ENCODE data around the gene CFTR. TPM values are rescaled to one million over a fixed set of nuclear protein-coding genes. Genes with fewer than 3 reads are reported as not detected.
"Not testable (repeated sequence)": the region's sequence is repeated elsewhere in the genome, so short reads cannot be mapped to it uniquely, and the experiment has no call there.

The CFTR gene
- total RNA-seq, result not detected

DNA sequence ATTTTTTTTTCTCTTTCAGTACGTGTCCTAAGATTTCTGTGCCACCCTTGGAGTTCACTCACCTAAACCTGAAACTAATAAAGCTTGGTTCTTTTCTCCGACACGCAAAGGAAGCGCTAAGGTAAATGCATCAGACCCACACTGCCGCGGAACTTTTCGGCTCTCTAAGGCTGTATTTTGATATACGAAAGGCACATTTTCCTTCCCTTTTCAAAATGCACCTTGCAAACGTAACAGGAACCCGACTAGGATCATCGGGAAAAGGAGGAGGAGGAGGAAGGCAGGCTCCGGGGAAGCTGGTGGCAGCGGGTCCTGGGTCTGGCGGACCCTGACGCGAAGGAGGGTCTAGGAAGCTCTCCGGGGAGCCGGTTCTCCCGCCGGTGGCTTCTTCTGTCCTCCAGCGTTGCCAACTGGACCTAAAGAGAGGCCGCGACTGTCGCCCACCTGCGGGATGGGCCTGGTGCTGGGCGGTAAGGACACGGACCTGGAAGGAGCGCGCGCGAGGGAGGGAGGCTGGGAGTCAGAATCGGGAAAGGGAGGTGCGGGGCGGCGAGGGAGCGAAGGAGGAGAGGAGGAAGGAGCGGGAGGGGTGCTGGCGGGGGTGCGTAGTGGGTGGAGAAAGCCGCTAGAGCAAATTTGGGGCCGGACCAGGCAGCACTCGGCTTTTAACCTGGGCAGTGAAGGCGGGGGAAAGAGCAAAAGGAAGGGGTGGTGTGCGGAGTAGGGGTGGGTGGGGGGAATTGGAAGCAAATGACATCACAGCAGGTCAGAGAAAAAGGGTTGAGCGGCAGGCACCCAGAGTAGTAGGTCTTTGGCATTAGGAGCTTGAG, at the start of gene CFTR:
CFTR (plus strand) TSS at position 801 of the 830 bp plus-strand sequence. CDS start 70 bp downstream, outside the sequence.
- Mint-ChIP-seq H3K27me3 (peaks cover 23% of the 10 kb centered on the region), H3K9me3 (no peaks in the 10 kb centered on the region), H3K36me3 (ENCODE audit: low read depth) (no peaks in the 10 kb centered on the region), H3K4me1 (no peaks in the 10 kb centered on the region), H3K4me3 (no peak within 1 kb of the TSS), H3K27ac (no peak within 1 kb of the TSS)
- POLR2A ChIA-PET, result no interaction called here
- CTCF ChIA-PET, result no interaction called here
- no peak for DNase-seq

DNA sequence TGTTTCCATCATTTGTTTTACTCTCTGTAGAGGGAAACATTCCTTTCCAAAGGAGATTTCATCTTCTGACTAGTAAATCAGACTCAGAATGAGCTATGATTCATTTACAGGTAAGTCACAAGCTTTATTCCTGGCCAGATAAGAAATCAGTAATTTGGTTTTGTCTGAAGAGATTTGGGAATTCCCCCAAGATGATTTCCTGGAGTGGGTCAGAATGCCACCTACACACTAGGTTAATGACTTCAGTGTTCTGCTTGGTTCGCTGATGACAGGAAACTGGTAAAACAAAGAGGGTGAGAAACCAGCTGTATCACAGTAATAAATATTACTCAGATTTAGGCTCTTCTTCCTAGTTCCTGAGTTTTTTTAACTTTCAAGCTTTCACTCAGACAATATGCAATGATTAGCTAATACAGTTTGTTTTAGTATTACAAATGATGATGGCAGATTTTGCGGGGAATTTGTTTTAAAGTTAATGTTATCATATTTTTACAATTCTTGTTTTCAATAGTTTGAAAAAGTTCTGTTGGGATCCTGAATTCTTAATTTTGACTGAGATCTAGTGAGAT, 44.3 kb upstream of the CFTR start:
- H3K27ac Mint-ChIP-seq, result no peak overlapping the region
- no peak overlapping the region for H3K4me3 Mint-ChIP-seq
- H3K9me3 Mint-ChIP-seq, result no peaks in the 10 kb centered on the region
- ChIA-PET POLR2A (no interaction called here), CTCF (no interaction called here)
- no peaks in the 10 kb centered on the region for H3K4me1 Mint-ChIP-seq
- no peak for DNase-seq
- H3K36me3 Mint-ChIP-seq (ENCODE audit: low read depth), result no peaks in the 10 kb centered on the region
- H3K27me3 Mint-ChIP-seq, result no peaks in the 10 kb centered on the region

DNA sequence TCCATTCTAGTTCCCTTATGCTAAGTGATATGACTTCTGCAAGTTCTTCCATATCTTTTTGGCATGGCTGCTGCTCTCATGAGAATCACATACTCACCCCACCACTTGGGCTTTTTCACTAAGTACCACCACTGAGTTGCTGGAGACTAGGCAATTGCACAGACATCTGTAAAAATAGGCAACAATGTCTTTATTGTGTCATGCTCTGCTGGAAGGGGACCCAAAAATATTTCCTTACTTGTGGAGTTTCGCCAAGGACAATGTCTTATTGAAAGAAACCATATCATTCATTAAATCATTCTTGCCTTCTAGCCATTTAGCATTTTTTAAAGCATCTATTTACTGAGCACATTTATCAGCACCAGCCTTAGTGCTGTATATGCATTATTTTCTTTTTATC, 35.2 kb upstream of the CFTR start:
- Mint-ChIP-seq H3K9me3 (peaks cover 3% of the 10 kb centered on the region), H3K4me1 (no peaks in the 10 kb centered on the region), H3K27ac (no peak overlapping the region), H3K4me3 (no peak overlapping the region), H3K27me3 (no peaks in the 10 kb centered on the region), H3K36me3 (ENCODE audit: low read depth) (no peaks in the 10 kb centered on the region)
- CTCF ChIA-PET, result no interaction called here
- POLR2A ChIA-PET, result no interaction called here
- no peak for DNase-seq

DNA sequence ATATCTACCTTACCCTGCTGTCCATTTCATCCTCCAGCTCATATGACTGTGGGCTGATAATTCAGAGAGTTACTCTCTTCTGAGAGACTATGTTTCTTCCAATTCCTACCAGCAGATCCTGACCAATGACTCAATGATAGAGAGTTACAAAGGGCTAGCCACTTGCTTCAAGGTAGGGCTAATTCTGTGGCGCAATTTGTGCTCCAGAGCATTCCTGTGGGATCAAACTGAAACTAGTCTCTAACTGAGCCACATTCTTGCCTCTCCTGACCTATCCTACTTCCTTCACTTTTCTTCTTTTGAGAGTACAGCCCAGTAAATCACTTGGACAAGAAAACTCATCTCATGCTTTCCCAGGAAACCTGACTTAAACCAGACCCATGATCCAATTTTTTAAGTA, 34.6 kb upstream of the CFTR start:
- POLR2A ChIA-PET, result no interaction called here
- Mint-ChIP-seq H3K4me1 (no peaks in the 10 kb centered on the region), H3K36me3 (ENCODE audit: low read depth) (no peaks in the 10 kb centered on the region), H3K4me3 (no peak overlapping the region), H3K27me3 (no peaks in the 10 kb centered on the region), H3K27ac (no peak overlapping the region), H3K9me3 (peaks cover 3% of the 10 kb centered on the region)
- DNase-seq, result no peak
- CTCF ChIA-PET, result no interaction called here

DNA sequence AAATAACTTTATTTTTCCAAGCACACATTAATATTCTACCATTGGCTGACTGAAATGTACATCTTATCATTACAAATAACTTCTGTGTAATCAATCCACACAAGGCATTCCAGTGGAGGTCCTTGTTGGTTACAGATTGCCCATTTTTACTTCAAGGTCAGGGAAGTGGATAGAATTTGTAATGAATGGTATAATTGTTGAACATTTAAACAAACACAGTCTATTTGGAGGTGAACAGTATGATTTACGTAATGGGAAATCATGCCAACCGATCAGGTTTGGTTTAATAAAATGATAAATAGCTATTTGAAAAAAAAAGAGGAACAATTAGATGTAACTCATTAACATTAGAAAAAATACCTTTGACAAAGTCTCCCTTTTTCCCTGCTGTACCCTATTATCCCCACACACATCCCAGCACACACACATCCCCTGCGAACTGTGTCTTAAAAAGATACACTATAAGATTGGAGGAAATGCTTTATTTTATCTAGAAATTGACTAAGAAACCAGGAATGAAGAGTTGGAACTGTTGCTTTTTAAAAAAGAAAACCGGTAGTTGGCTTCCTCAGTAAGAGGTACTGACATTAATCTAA, 33.5 kb upstream of the CFTR start:
- H3K27me3 Mint-ChIP-seq, result no peaks in the 10 kb centered on the region
- H3K4me1 Mint-ChIP-seq, result no peaks in the 10 kb centered on the region
- H3K4me3 Mint-ChIP-seq, result no peak overlapping the region
- POLR2A ChIA-PET, result no interaction called here
- CTCF ChIA-PET, result no interaction called here
- H3K36me3 Mint-ChIP-seq (ENCODE audit: low read depth), result no peaks in the 10 kb centered on the region
- no peaks in the 10 kb centered on the region for H3K9me3 Mint-ChIP-seq
- no peak overlapping the region for H3K27ac Mint-ChIP-seq
- DNase-seq, result no peak

DNA sequence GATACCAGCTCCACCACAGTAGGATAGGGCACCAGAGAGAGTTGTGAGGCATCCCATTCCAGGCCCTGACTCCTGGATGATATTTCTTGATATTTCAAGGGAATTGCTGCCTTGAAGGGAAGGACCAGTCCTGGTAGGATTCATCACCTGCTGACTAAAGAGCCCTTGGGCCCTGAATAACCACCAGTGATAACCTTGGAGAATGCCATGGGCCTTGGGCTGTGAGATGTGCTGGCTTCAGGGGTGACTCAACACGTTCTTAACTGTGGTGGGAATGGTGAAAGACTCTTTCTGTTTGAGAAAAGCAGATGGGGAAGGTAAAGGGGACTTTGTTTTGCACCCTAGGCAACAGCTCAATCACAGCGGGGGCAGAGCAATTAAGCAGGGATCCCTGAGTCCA, 31.2 kb upstream of the CFTR start:
- H3K27me3 Mint-ChIP-seq, result no peaks in the 10 kb centered on the region
- ChIA-PET POLR2A (no interaction called here), CTCF (no interaction called here)
- H3K27ac Mint-ChIP-seq, result no peak overlapping the region
- peaks cover 2% of the 10 kb centered on the region for H3K9me3 Mint-ChIP-seq
- H3K4me3 Mint-ChIP-seq, result no peak overlapping the region
- DNase-seq, result no peak
- H3K4me1 Mint-ChIP-seq, result no peaks in the 10 kb centered on the region
- H3K36me3 Mint-ChIP-seq (ENCODE audit: low read depth), result no peaks in the 10 kb centered on the region

DNA sequence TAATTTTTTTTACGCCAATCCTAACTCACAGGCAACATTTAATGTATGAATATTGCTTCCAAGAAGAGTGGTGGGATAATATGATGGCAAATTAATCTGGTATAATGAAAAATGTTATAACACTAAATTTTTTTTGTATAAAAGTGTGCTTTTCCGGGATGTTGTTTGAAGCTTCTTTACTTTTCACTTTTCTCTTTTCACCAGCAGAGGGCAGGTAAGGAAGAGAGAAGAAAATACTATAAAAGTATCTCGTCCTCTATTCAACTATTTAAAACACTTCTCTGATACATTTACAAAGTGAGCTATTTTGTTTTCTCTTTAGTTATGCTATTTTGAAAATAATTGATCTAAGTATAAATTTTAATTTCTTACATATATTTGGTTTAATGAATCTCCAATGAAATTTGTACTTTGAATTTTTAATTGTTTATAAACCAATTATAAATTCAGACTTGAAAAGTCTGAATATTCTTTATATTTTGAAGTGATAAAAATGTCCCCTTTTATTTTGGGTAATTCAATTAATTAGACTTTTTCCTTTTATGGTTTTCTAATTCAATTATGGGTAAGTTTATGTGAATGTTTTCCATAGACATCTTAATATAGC, 20.7 kb upstream of the CFTR start:
- H3K27me3 Mint-ChIP-seq, result no peaks in the 10 kb centered on the region
- ChIA-PET POLR2A (no interaction called here), CTCF (interaction anchor here (0.6 to 1.8 kb wide), 5 partner anchors 9 to 693 kb away, joined by 3 to 9 read pairs (median 3); no protein-coding TSS in a partner anchor)
- no peak overlapping the region for H3K27ac Mint-ChIP-seq
- H3K9me3 Mint-ChIP-seq, result no peaks in the 10 kb centered on the region
- H3K4me1 Mint-ChIP-seq, result no peaks in the 10 kb centered on the region
- no peaks in the 10 kb centered on the region for H3K36me3 Mint-ChIP-seq (ENCODE audit: low read depth)
- DNase-seq, result no peak
- H3K4me3 Mint-ChIP-seq, result no peak overlapping the region

DNA sequence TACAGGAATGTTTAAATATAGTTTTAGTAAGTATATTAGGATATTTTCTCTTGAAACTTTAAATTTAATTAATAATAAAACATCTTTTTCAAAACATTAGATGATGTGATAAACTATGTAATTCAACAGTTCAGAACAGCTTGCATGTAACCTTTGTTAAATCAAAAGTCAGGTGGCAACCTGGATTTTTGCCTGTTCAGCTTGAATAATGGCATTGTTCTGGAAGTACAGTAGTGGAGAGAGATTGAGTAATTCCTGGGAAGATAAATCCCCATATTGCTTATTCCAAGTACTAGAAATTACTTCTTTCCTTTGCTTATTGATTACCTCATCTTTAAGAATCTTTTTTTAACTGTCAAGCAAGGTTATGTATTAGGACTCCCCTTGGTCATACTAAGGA, 20.1 kb upstream of the CFTR start:
- no peak for DNase-seq
- Mint-ChIP-seq H3K27me3 (no peaks in the 10 kb centered on the region), H3K4me3 (no peak overlapping the region), H3K36me3 (ENCODE audit: low read depth) (no peaks in the 10 kb centered on the region), H3K4me1 (no peaks in the 10 kb centered on the region), H3K27ac (no peak overlapping the region), H3K9me3 (no peaks in the 10 kb centered on the region)
- ChIA-PET POLR2A (no interaction called here), CTCF (interaction anchor here (0.6 to 1.8 kb wide), 5 partner anchors 8 to 693 kb away, joined by 3 to 9 read pairs (median 3); no protein-coding TSS in a partner anchor)

DNA sequence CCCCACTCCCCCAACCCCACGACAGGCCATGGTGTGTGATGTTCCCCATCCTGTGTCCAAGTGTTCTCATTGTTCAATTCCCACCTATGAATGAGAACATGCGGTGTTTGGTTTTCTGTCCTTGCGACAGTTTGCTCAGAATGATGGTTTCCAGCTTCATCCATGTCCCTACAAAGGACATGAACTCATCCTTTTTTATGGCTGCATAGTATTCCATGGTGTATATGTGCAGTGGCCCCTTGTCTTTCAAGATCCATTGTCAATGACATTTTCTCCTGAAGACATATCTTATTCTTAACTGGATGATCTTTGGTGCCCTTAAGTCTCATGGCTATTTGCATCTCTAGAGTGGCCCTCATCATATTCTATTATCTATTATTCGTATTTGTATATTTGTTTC, 19.0 kb upstream of the CFTR start:
- H3K9me3 Mint-ChIP-seq, POLR2A ChIA-PET, H3K27ac Mint-ChIP-seq: not testable (repeated sequence)

DNA sequence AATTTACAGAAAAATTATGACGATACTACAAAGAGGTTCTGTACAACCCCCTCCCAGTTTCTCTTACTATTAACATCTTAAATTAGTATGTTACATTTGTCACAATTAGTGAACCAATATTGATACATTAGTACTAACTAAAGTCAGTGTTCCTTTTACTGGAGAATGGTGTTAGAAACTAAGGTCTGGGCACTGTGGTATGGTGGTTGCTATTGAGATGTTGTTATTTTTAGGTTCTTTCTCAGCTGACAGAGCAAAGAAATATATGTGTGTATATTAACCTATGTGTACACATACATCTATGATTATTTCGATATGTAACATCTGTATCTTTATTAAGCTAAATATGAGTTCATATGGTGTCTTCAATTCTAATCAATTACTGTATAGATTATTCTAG, 11.7 kb upstream of the CFTR start:
- ChIA-PET POLR2A (no interaction called here), CTCF (interaction anchor here (1.1 kb wide), 1 partner anchor 9 kb away, joined by 3 read pairs; no protein-coding TSS in a partner anchor)
- no peak overlapping the region for H3K27ac Mint-ChIP-seq
- no peaks in the 10 kb centered on the region for H3K4me1 Mint-ChIP-seq
- no peak for DNase-seq
- H3K27me3 Mint-ChIP-seq, result no peaks in the 10 kb centered on the region
- H3K36me3 Mint-ChIP-seq (ENCODE audit: low read depth), result no peaks in the 10 kb centered on the region
- H3K9me3 Mint-ChIP-seq, result no peaks in the 10 kb centered on the region
- no peak overlapping the region for H3K4me3 Mint-ChIP-seq

More for the DNA sequence above, 19.0 kb upstream of the CFTR start:
- H3K4me1 Mint-ChIP-seq; DNase-seq; H3K27me3 Mint-ChIP-seq; CTCF ChIA-PET; H3K36me3 Mint-ChIP-seq (ENCODE audit: low read depth); H3K4me3 Mint-ChIP-seq: not testable (repeated sequence)

DNA sequence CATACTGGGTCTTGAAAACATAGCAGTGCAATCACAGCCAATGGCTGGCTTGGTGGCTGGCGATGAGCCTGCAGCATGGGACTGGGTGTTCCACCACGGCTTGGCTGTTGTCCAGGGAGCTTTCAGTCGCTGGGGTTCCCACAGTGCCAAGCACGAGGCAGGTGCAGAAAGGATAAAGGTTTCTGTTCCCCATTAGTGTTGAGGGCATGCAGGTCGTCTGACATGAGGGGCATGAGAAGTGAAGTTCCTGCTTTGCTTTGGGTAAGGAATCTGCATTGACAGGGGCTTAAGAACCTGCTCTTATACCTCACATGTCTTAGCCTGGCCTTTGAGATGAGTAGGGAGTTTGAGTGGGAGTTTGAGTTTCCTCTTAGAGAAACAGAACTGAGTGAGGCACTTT, 9.0 kb upstream of the CFTR start:
- Mint-ChIP-seq H3K27me3 (no peaks in the 10 kb centered on the region), H3K27ac (no peak overlapping the region), H3K4me3 (no peak overlapping the region), H3K4me1 (no peaks in the 10 kb centered on the region), H3K9me3 (no peaks in the 10 kb centered on the region), H3K36me3 (ENCODE audit: low read depth) (no peaks in the 10 kb centered on the region)
- POLR2A ChIA-PET, result no interaction called here
- no peak for DNase-seq
- CTCF ChIA-PET, result no interaction called here

DNA sequence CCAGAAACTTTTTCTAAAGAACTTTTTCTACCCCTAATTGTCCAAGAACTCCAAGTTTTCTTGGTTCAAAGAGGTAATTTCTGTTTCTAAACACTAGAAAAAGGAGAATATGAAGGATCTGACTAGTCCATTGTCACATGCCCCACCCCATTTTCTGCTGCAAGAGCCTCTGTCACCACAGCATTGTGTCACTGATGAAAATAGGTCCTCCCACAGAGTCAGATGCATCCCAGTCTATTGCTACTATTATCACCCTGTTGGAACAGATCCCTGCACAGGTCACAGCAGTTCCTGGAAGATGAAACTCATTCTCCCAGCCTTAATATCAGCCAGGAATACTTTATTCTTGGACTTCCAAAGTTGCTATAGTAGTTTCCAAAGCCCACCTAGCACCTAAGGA, 7.5 kb upstream of the CFTR start:
- no peak overlapping the region for H3K27ac Mint-ChIP-seq
- CTCF ChIA-PET, result no interaction called here
- no peaks in the 10 kb centered on the region for H3K27me3 Mint-ChIP-seq
- no peak for DNase-seq
- no peak overlapping the region for H3K4me3 Mint-ChIP-seq
- H3K9me3 Mint-ChIP-seq, result no peaks in the 10 kb centered on the region
- H3K36me3 Mint-ChIP-seq (ENCODE audit: low read depth), result no peaks in the 10 kb centered on the region
- no peaks in the 10 kb centered on the region for H3K4me1 Mint-ChIP-seq
- POLR2A ChIA-PET, result no interaction called here

DNA sequence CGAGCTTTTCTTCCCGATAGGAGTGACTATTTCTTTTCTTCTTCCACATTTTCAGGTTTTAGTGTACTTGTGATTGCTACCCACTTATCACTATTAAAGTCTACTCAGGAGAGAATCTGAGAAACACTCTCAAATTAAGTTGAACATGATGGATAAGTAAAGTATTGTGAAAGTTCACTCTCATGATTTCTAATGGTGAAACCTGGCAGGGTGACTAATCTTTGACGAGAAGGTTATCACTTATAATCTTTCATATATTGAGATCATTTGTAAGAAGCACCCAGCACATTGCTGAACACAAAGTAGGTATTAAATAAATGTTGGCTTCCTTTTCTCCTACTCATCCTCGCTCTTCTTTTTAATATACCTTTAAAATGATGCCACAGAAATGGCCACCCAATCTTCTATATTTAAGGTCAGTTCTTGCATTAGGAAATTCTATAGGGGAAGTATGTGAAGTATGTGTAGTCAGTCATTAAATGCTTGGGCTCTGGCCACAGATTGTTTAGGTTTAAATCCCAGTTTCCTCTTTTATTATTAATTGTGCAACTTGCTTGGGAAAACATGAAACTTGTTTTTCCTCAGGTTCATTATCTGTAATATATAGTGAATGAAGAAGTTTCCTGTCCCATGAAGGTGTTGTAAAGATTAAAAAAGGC, 3.1 kb upstream of the CFTR start:
- ChIA-PET CTCF (no interaction called here), POLR2A (no interaction called here)
- Mint-ChIP-seq H3K36me3 (ENCODE audit: low read depth) (no peaks in the 10 kb centered on the region), H3K27me3 (peaks cover 23% of the 10 kb centered on the region), H3K27ac (no peak overlapping the region), H3K4me1 (no peaks in the 10 kb centered on the region), H3K4me3 (no peak overlapping the region), H3K9me3 (no peaks in the 10 kb centered on the region)
- no peak for DNase-seq

All from activated CD4-positive, alpha-beta memory T cell treated with anti-CD3 and anti-CD28 coated beads, Interleukin-2, amount 10 ng/mL, durations not matched to agents 7 days and 5 days (primary cell).